ENCODE measurements around the gene CCNT1. TPM values are rescaled to one million over a fixed set of nuclear protein-coding genes. Genes with fewer than 3 reads are reported as not detected.
A peak's percentile ranks its signal among the peaks of the same experiment; 100 is the strongest.
"Not testable (repeated sequence)": the region's sequence is repeated elsewhere in the genome, so short reads cannot be mapped to it uniquely, and the experiment has no call there.

Gene CCNT1
- total RNA-seq, 1 donor from 2014 or later = 43.8 TPM

DNA sequence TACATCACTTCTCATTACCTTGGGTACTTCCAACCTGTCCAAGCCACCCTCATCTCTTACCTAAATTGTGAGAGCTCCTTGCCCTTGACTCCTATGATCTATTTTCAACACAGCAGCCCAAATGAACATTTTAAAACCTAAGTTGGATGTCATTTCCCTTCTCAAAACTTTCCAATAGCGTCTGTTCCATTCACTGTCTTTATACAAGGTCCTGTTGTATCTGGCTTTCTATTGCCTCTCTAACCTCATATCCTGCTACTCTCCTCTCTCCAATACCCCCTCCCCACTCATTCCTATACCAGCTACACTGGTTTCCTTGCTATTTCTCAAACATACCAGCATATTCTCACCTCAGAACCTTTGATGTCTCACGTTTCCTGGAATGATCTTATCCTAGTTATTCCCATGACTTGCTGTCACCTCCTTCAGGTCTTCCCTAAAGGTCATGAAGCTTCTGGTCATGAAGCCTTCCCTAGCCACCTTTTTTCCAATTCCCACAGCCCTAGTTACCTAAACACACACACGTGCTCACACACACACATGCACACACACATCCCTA lies 30.4 kb downstream of the CCNT1 start:
- H3K27me3 Mint-ChIP-seq = no peaks in the 10 kb centered on the region
- peaks cover 2% of the 10 kb centered on the region for H3K4me1 Mint-ChIP-seq (ENCODE audit: low read depth)
- no peaks in the 10 kb centered on the region for H3K9me3 Mint-ChIP-seq (ENCODE audit: low read depth)
- H3K27ac Mint-ChIP-seq = no peak overlapping the region
- DNase-seq (ENCODE audit: low spot score, unreplicated experiment) = no peak
- H3K36me3 Mint-ChIP-seq (ENCODE audit: insufficient read depth) = peaks cover 10% of the 10 kb centered on the region
- TF ChIP-seq, protein P1, sequence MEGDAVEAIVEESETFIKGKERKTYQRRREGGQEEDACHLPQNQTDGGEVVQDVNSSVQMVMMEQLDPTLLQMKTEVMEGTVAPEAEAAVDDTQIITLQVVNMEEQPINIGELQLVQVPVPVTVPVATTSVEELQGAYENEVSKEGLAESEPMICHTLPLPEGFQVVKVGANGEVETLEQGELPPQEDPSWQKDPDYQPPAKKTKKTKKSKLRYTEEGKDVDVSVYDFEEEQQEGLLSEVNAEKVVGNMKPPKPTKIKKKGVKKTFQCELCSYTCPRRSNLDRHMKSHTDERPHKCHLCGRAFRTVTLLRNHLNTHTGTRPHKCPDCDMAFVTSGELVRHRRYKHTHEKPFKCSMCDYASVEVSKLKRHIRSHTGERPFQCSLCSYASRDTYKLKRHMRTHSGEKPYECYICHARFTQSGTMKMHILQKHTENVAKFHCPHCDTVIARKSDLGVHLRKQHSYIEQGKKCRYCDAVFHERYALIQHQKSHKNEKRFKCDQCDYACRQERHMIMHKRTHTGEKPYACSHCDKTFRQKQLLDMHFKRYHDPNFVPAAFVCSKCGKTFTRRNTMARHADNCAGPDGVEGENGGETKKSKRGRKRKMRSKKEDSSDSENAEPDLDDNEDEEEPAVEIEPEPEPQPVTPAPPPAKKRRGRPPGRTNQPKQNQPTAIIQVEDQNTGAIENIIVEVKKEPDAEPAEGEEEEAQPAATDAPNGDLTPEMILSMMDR (IDR thresholded peaks at IDR 0.05; ENCODE audit: unreplicated experiment) = no peak
- no peak overlapping the region for H3K4me3 Mint-ChIP-seq (ENCODE audit: low read depth)

DNA sequence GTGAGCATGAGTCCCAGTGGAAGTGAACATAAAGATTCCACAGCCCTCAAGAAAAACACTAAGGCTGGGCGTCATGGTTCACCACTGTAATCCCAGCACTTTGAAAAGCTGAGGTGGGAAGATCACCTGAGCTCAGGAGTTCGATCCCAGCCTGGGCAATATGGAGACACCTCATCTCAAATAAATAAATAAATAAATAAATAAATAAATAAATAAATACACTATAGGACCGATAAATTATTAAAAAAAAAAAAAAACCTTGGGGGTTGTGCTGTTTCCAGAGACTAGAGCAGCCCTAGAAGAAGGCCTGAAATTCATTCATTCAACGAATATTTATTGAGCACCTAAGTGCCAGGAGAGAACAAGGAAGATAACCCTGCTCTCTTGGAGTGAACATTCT lies 33.0 kb downstream of the CCNT1 start:
- Mint-ChIP-seq H3K27ac (no peak overlapping the region), H3K36me3 (ENCODE audit: insufficient read depth) (peaks cover 14% of the 10 kb centered on the region), H3K4me3 (ENCODE audit: low read depth) (peak overlapping the region; percentile 10), H3K27me3 (no peaks in the 10 kb centered on the region), H3K4me1 (ENCODE audit: low read depth) (peaks cover 20% of the 10 kb centered on the region), H3K9me3 (ENCODE audit: low read depth) (no peaks in the 10 kb centered on the region)
- TF ChIP-seq, protein P1 (IDR thresholded peaks at IDR 0.05; ENCODE audit: unreplicated experiment) = no peak
- no peak for DNase-seq (ENCODE audit: low spot score, unreplicated experiment)

DNA sequence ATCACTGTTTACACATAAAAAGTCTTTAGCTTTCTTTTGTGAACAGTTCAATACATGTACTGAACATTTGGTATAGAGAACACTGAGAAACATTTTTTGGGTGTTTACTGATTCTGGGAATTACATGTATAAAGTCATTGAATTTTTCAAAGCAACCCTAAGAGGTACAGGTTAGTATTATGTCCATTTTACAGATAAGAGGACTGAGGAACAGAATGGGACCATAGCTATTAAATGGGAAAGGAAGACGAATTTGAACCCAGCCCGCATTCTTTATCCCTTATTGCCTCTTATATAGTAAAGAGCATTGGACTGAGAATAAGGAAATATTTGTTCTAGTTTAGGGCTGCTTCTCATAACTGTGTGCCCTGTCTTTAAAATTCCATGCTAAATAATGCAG lies 33.6 kb downstream of the CCNT1 start:
- H3K4me3 Mint-ChIP-seq (ENCODE audit: low read depth) = peak overlapping the region; percentile 4
- no peaks in the 10 kb centered on the region for H3K9me3 Mint-ChIP-seq (ENCODE audit: low read depth)
- peaks cover 16% of the 10 kb centered on the region for H3K36me3 Mint-ChIP-seq (ENCODE audit: insufficient read depth)
- DNase-seq (ENCODE audit: low spot score, unreplicated experiment) = no peak
- H3K4me1 Mint-ChIP-seq (ENCODE audit: low read depth) = peaks cover 22% of the 10 kb centered on the region
- TF ChIP-seq, protein P1 (IDR thresholded peaks at IDR 0.05; ENCODE audit: unreplicated experiment) = no peak
- no peaks in the 10 kb centered on the region for H3K27me3 Mint-ChIP-seq
- H3K27ac Mint-ChIP-seq = no peak overlapping the region

DNA sequence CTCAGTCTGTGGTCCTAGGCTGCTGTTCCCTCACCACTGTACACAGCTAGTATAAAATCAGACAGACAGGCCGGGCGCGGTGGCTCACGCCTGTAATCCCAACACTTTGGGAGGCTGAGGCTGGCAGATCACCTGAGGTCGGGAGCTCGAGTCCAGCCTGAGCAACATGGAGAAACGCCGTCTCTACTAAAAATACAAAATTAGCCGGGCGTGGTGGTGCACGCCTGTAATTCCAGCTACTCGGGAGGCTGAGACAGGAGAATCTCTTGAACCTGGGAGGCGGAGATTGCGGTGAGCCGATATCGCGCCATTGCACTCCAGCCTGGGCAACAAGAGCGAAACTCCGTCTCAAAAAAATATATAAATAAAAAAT lies 34.0 kb downstream of the CCNT1 start:
- DNase-seq (ENCODE audit: low spot score, unreplicated experiment); H3K27me3 Mint-ChIP-seq; H3K9me3 Mint-ChIP-seq (ENCODE audit: low read depth): not testable (repeated sequence)
- Mint-ChIP-seq H3K4me3 (ENCODE audit: low read depth) (peak overlapping the region; percentile 99), H3K4me1 (ENCODE audit: low read depth) (peaks cover 25% of the 10 kb centered on the region), H3K36me3 (ENCODE audit: insufficient read depth) (peaks cover 16% of the 10 kb centered on the region), H3K27ac (peak overlapping the region; percentile 99)

DNA sequence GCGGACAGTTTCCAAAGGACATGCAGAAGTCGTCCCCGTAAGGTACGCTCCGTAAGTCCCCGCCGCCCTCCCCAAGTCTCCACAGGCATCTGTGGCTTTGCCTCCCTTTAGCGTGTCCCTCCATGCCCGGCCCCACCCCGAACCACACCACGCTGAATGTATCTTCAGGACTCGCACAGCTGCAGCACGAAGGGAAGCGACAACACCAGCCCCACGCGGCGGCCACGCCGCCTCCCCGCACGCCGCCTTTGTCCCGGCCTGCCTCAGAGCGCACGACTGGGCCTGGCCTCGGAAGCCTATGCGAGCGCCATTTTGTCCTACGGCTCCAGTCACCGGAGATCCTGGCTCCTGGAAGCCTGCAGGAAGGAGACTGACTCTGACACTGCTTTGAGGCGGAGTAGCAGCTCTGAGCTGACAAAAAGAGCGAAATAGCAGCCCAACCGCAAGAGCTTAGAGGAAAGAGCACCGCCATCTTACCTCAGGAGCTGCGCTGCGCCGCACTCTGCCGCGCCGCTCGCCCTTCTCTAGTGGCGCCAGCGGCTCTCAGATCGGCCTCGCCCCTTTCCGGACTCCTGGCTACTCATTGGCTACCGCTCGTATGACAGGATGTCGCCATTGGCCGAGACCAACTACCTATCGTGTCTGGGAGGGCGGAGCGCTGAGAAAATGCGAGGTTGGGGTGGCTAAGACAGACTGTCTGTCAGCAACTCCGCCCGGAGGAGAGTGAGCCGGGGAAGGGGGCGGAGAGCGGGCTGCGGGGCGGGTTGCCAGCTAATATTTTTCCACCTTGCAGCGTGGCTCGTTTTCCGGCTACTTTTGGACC lies 34.6 kb downstream of the CCNT1 start, which contains the start of gene KANSL2:
KANSL2 (minus strand) TSS at position 529 of the 823 bp plus-strand sequence. CDS start 606 bp downstream, outside the sequence.
- peak; percentile 91 for DNase-seq (ENCODE audit: low spot score, unreplicated experiment)
- H3K27ac Mint-ChIP-seq = peak within 1 kb of the TSS; percentile 99
- H3K36me3 Mint-ChIP-seq (ENCODE audit: insufficient read depth) = peaks cover 19% of the 10 kb centered on the region
- peaks cover 27% of the 10 kb centered on the region for H3K4me1 Mint-ChIP-seq (ENCODE audit: low read depth)
- H3K27me3 Mint-ChIP-seq = no peaks in the 10 kb centered on the region
- TF ChIP-seq, protein P1 (IDR thresholded peaks at IDR 0.05; ENCODE audit: unreplicated experiment) = no peak
- peak within 1 kb of the TSS; percentile 99 for H3K4me3 Mint-ChIP-seq (ENCODE audit: low read depth)
- H3K9me3 Mint-ChIP-seq (ENCODE audit: low read depth) = no peaks in the 10 kb centered on the region
